BJ (cell line): Measurements from ENCODE around the gene IMP4. TPM values are rescaled to one million over a fixed set of nuclear protein-coding genes. Genes with fewer than 3 reads are reported as not detected.

Experiments
- CTCF ChIA-PET: fragments of 350-600 bp; formaldehyde crosslinking; extraction: SDS; loops from one replicate; lab custom pipeline; 2021; ENCODE audit warnings: antibody characterized with exemption, inconsistent platforms; lab: Yijun Ruan, JAX
- POLR2A ChIA-PET: fragments of 300-600 bp; sonication (Branson Sonifier 250); formaldehyde crosslinking; extraction: SDS; loops from one replicate; lab custom pipeline; 2021; ENCODE audit warnings: antibody characterized with exemption; lab: Charles Lee
- DNase-seq: peaks from one replicate; pipeline ENCODE4 v3.0.0-alpha.2; 2011; ENCODE audit warnings: low read depth
- H3K27me3 ChIP-seq: 2 replicates; pipeline ENCODE4 v1.6.0; 2011; ENCODE audit warnings: low read length; ENCODE audit not compliant: control insufficient read depth, insufficient read depth
- H3K36me3 ChIP-seq: 2 replicates; pipeline ENCODE4 v1.5.1; 2011; ENCODE audit warnings: low read length; ENCODE audit not compliant: control insufficient read depth, insufficient read depth
- H3K4me3 ChIP-seq: 2 replicates; pipeline ENCODE4 v1.5.1; 2011; ENCODE audit warnings: low read depth, mild to moderate bottlenecking, control low read depth, low read length
- CTCF ChIP-seq: IDR thresholded peaks from 2 replicates; pipeline ENCODE4 v1.5.1; 2011; ENCODE audit warnings: low read depth, mild to moderate bottlenecking, control low read depth, inconsistent platforms, low read length, moderate library complexity; ENCODE audit not compliant: insufficient read depth
- polyA plus RNA-seq: library from polyadenylated mRNA; depleted of rRNA; stranded (reverse); fragments of >200 nt; gene quantifications from 2 replicates; pipeline ENCODE4 v1.2.3, GENCODE V29; 2011

The IMP4 gene
- polyA plus RNA-seq, 1 experiment = 144 TPM

- Histone ChIP-seq H3K27me3 (no peaks in the 10 kb centered on the region), H3K4me3 (peak overlapping the region; percentile 88), H3K36me3 (peaks cover 2% of the 10 kb centered on the region)
- CTCF ChIA-PET = interaction anchor here (0.7 to 1.8 kb wide), 8 partner anchors 10 to 191 kb away, joined by 3 to 14 read pairs (median 6); partner anchors contain the start of genes IMP4, MZT2B, PTPN18 and SMPD4
- POLR2A ChIA-PET = interaction anchor here (0.9 kb wide), 1 partner anchor 31 kb away, joined by 7 read pairs; a partner anchor contains a TSS
- no peak for DNase-seq
- no peak for TF ChIP-seq CTCF
Measured at GRCh38 chr2:130372833-130373807, 30.4 kb downstream of the IMP4 start.

DNA sequence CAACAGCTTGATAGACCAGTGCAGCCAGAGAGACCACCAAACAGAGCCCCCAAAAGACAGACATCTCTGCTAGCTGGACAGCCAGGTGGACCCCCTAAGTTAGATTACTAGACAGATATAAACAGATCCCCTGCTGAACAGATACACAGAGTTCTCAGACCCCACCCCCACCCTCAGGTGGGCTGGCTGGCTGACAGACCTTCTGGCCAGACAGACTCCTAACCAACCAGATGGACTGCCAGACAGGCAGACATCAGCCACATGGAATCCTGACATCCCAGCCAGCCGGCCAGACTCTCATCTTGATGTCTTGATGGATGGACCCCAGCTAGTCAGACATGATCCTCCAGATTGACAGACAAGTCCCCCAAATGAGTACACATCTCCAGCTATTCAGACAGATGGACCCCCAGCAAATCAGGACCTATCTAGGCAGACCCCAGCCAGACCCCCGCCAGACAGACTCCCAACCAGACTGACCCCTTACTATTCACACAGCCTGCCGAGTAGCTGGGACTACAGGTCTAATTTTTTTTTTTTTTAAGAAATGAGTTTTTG is 31.2 kb downstream of the IMP4 start:
- TF ChIP-seq CTCF = no peak
- Histone ChIP-seq H3K27me3 (no peaks in the 10 kb centered on the region), H3K36me3 (peaks cover 2% of the 10 kb centered on the region), H3K4me3 (peak overlapping the region; percentile 88)
- no peak for DNase-seq
- POLR2A ChIA-PET = no interaction called here
- CTCF ChIA-PET = interaction anchor here (1.3 to 1.8 kb wide), 4 partner anchors 9 to 192 kb away, joined by 6 to 14 read pairs (median 10); partner anchors contain the start of genes MZT2B, PTPN18 and SMPD4

GRCh38 chr2:130374587-130375290 is 32.0 kb downstream of the IMP4 start:
- TF ChIP-seq CTCF = no peak
- CTCF ChIA-PET = interaction anchor here (0.9 kb wide), 1 partner anchor 13 kb away, joined by 4 read pairs; no protein-coding TSS in a partner anchor
- Histone ChIP-seq H3K4me3 (no peak overlapping the region), H3K27me3 (no peaks in the 10 kb centered on the region), H3K36me3 (peaks cover 2% of the 10 kb centered on the region)
- DNase-seq = no peak
- POLR2A ChIA-PET = no interaction called here

- POLR2A ChIA-PET = no interaction called here
- TF ChIP-seq CTCF = no peak
- Histone ChIP-seq H3K4me3 (no peak overlapping the region), H3K27me3 (no peaks in the 10 kb centered on the region), H3K36me3 (peaks cover 5% of the 10 kb centered on the region)
- CTCF ChIA-PET = interaction anchor here (0.9 kb wide), 1 partner anchor 13 kb away, joined by 4 read pairs; no protein-coding TSS in a partner anchor
- DNase-seq = no peak
Measured at GRCh38 chr2:130375291-130376266, 32.9 kb downstream of the IMP4 start.
